Kidney capillary endothelial cell (primary cell): ENCODE results near the gene TNNI2.
"Not testable (repeated sequence)": the region's sequence is repeated elsewhere in the genome, so short reads cannot be mapped to it uniquely, and the experiment has no call there.

Source experiments
- DNase-seq: peaks from one replicate; pipeline ENCODE4 v3.0.0-alpha.2; 2018; ENCODE audit warnings: low spot score

Gene TNNI2

DNA sequence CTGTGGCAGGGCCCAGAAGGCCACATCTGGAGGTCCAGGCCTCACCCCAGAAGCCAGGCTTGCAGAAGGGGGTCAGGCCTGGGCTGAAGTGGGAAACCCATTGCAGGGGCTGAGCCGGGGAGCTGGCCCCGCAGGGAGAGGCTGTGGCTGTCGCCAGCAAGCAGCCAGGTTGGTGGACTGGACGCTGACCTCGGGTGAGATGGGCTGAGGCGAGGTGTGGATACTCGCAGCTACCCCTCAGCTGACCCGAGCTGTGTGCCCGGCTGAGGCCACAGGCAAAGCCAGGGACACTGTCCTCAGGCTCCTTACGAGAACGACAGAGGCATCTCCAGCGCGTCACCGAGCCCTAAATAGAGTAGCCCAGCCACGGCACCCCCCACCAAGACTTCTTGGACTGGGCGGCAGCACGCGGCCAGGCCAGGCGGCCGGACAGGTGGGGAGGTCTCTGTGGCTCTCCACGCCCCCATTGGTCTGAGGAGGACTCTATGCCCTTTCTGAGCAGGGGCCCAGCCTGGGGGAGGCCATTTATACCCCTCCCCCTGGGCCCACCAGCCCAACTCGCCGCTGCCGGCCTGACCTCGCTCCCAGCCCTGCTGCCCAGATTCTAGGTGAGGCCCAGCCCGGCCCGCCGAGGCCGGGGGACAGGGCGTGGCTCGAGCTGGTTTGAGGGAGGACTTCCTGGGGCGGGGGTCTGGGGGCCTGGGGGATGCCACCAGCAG is at the start of gene TNNI2:
Gene TNNI2, plus strand, starts transcription at position 556 of the 719 bp plus-strand sequence. CDS start 716 bp downstream, outside the sequence.
- no peak for DNase-seq

GRCh38 chr11:1791912-1792311 is 46.9 kb upstream of the TNNI2 start:
- DNase-seq: no peak

DNA sequence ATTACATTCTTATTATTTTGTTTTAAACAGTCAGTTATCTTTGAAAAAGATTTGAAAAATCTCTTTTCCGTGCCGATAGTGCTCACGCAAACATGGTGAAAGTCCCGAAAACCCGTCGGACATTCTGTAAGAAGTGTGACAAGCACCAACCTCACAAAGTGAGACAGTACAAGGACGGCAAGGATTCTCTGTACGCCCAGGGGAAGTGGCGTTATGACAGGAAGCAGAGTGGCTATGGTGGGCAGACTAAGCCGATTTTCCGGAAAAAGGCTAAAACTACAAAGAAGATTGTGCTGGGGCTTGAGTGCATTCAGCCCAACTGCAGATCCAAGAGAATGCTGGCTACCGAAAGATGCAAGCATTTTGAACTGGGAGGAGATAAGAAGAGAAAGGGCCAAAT is 46.3 kb upstream of the TNNI2 start:
- no peak for DNase-seq

DNA sequence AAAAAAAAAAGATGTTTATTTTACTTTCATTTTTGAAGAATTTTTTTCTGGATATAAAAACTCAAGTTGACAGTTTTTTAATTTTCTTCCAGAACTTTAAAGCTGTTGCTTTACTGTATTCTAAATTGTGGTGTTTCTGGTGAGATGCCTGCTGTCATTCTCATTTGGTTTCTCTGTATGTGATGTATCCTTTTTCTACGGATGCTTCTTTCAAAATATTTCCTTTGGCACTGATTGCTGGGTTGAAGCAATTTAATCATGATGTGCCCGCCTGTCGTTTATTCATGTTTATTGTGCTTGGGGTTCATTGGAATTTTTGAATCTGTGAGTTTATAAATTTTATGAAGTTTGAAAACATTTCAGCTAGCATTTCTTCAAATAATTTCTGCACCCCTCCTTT is 45.7 kb upstream of the TNNI2 start:
- no peak for DNase-seq

- no peak for DNase-seq
These were observed 42.3 kb upstream of the TNNI2 start for GRCh38 chr11:1796413-1797011.

- no peak for DNase-seq
These were observed 41.2 kb upstream of the TNNI2 start for GRCh38 chr11:1797391-1798125.

- DNase-seq: no peak
These were observed 35.5 kb upstream of the TNNI2 start for GRCh38 chr11:1803246-1803645.

DNA sequence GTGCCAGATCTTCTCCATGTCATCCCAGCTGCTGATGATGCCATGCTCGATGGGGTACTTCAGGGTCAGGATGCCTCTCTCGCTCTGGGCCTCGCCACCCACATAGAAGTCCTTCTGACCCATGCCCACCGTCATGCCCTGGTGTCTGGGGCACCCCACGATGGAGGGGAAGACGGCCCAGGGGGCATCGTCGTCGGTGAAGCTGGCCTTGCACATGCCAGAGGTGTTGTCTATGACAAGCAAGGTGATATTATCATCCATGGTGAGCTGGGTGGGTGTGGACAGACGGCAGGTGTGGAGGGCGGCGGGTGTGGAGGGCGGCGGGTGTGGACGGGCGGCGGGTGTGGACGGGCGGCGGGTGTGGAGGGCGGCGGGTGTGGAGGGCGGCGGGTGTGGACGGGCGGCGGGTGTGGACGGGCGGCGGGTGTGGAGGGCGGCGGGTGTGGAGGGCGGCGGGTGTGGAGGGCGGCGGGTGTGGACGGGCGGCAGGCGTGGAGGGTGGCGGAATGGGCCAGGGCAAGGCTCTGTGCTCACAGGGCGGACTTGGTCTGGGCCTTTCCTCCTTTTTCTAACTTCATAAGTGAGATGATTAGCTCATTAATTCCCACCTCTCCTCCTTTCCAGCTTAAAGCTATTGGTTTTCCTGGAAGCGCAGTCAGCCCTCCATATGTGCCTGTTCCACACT is 34.8 kb upstream of the TNNI2 start:
- not testable (repeated sequence) for DNase-seq

DNA sequence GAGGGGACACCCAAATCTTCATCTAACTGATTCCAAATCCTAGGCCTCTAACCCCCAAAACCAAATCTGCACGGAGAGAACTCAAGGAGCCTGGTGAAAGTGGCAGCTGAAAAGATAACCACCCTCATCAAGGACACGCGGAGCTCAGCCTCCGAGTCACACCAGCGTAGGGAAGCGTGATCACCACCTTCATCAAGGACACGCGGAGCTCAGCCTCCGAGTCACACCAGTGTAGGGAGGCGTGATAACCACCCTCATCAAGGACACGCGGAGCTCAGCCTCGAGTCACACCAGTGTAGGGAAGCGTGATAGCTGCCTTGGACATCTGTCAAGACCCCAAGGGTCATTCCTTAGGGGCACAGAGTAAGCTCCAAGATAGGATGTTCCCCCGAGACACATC is 33.3 kb upstream of the TNNI2 start:
- no peak for DNase-seq

DNA sequence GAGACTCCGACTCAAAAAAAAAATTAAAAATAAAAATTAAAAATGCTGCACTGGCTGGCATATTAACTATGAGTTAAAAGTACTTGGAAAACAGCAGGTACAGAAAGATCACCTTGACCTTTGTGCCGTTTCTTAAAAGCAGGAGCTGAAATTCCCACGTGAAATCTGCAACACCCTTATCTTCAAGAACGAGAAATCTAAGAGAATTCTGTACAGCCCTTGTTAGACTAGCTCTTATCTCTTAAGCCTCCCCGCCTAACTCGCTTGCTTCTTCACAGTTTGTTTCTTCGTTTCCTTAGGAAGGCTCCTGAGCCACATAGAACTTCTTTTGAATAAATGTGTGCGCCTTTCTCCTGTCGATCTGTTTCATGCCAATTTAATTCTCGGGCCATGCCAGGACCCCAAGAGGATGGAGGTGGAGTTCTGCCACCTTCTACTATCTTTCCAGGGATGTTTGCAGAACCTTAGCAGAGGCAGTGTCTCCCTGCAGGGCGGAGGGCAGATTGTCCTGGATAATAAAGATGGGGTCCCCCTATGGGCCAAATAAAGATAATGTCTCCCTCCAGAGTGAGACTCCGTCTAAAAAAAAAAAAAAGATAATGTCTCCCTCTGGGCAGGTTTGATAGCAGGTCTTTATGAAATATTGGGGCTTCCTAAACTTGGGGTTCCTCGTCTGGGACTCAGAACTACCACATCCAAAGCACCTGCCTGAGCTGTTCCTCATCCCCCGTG is 31.4 kb upstream of the TNNI2 start:
- DNase-seq: no peak

- no peak for DNase-seq
These were observed 28.0 kb upstream of the TNNI2 start for GRCh38 chr11:1810761-1811160.

DNA sequence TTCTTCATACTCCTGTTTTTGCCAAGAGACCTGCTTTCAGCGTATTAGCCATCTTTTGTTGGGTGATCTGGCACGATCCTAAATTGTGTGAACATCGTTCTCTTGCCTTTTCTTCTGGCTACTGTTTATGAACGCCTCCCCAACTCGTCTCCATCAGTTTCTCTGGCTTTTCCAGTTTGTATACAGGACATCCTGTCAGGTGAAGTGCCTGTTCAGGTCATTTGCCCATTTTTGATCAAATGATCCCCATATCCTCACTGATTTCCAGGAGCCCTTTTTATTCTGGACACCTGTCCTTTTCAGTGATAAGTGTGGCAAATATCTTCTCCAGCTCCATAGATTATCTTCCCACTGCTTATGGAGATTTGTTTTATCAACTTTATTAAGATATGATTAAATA is 26.5 kb upstream of the TNNI2 start:
- DNase-seq: no peak

DNA sequence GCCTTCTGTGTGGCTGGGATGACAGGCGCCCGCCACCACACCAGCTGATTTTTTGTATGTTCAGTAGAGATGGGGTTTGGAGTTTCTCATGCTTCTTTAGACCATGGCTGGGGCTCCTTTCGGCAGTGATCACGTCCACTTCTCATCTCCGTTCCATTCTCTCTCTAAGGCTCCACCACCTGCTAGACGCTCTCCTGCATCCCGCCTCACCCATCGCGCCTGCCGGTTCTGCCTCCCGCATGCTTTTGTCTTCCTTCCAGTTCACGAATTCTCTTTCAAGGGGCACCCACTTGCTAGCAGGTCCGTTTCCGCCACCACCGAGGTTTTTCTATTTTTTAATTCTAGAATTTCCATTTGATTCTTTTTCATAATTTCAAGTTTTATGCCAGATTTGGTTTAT is 26.0 kb upstream of the TNNI2 start:
- no peak for DNase-seq

- not testable (repeated sequence) for DNase-seq
These were observed 25.4 kb upstream of the TNNI2 start for GRCh38 chr11:1813356-1813755.

GRCh38 chr11:1814691-1815090 is 24.1 kb upstream of the TNNI2 start:
- no peak for DNase-seq

- DNase-seq: no peak
These were observed 23.5 kb upstream of the TNNI2 start for GRCh38 chr11:1815311-1815710.

DNA sequence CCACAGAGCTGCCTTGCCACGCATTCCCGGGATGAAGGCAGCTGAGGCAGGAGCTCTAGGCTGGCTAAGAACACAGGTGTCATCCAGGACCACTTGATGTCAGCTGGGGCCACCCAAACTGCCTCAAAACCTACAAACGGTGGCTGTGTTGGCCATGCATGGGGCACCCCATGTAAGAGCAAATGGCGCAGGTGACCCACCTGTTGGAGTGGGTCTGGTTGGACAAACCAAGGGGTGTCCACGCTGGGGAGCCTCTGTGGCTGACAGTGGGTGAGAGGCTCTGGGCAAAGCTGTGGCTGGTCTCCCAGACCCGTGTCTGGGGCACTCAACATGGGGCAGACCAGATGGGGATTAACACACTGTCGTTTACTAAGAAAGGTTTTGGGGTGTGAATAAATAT is 23.0 kb upstream of the TNNI2 start:
- no peak for DNase-seq

DNA sequence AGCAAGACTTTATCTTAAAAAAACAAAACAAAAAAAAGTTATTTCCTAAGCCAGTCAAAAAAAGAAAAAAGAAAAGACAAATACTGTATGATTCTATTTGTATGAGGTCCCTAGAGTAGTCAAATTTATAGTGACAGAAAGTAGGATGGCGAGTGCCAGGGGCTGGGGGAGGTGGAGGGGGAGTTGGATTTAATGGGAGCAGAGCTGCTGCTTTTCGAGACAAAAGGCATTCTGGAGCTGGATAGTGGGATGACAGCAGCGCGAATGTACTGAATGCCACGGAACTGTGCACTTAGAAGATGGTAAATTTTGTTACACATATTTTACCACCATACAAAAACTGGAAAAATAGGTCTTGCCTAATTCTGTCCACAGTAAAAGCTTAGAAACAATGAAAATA is 21.8 kb upstream of the TNNI2 start:
- no peak for DNase-seq

GRCh38 chr11:1817511-1817910 is 21.3 kb upstream of the TNNI2 start:
- DNase-seq: no peak

GRCh38 chr11:1819074-1819473 is 19.7 kb upstream of the TNNI2 start:
- DNase-seq: no peak

GRCh38 chr11:1820463-1821325 is 18.1 kb upstream of the TNNI2 start:
- DNase-seq: no peak
